Liver (tissue), 9 donors: ENCODE results near the gene CFAP53. TPM values are rescaled to one million over a fixed set of nuclear protein-coding genes. Genes with fewer than 3 reads are reported as not detected.
A peak's percentile ranks its signal among the peaks of the same experiment; 100 is the strongest.

Source experiments
- DNase-seq: peaks from one replicate; pipeline ENCODE4 v3.0.0-alpha.2; 2017; ENCODE audit warnings: low spot score
- H3K27ac ChIP-seq, 2 donors: one replicate each; pipeline ENCODE4 v1.7.0; 2013; ENCODE audit warnings: inconsistent platforms in 2 of 2, low read length in 2 of 2, control low read depth in 1 of 2, low read depth in 1 of 2, mild to moderate bottlenecking in 1 of 2
- H3K27me3 ChIP-seq, 4 donors: one replicate each; pipeline versions ENCODE4 v1.6.1 to v1.7.0; 2013; ENCODE audit warnings: low read length in 3 of 4, inconsistent platforms in 1 of 4, mild to moderate bottlenecking in 1 of 4, moderate library complexity in 1 of 4; ENCODE audit not compliant: control insufficient read depth in 4 of 4, insufficient read depth in 4 of 4
- H3K36me3 ChIP-seq, 4 donors: one replicate each; pipeline versions ENCODE4 v1.6.1 to v1.7.0; 2013; ENCODE audit warnings: low read length in 3 of 4, mild to moderate bottlenecking in 3 of 4, low read depth in 1 of 4, moderate library complexity in 1 of 4; ENCODE audit not compliant: control insufficient read depth in 4 of 4, insufficient read depth in 3 of 4
- H3K4me1 ChIP-seq, 4 donors: one replicate each; pipeline versions ENCODE4 v1.6.1 to v1.7.0; 2013; ENCODE audit warnings: low read length in 3 of 4, mild to moderate bottlenecking in 3 of 4, moderate library complexity in 1 of 4; ENCODE audit not compliant: control insufficient read depth in 4 of 4, insufficient read depth in 4 of 4
- H3K4me3 ChIP-seq, 3 donors: one replicate each; pipeline versions ENCODE4 v1.6.1 to v1.7.0; 2013; ENCODE audit warnings: low read length in 3 of 3, control low read depth in 1 of 3, low read depth in 1 of 3, mild to moderate bottlenecking in 1 of 3
- H3K9ac ChIP-seq, 2 donors: one replicate each; pipeline ENCODE4 v1.7.0; 2013; ENCODE audit warnings: low read length in 2 of 2, mild to moderate bottlenecking in 2 of 2, moderate library complexity in 2 of 2, control low read depth in 1 of 2, low read depth in 1 of 2
- H3K9me3 ChIP-seq, 4 donors: one replicate each; pipeline versions ENCODE4 v1.6.1 to v1.7.0; 2013; ENCODE audit warnings: low read length in 3 of 4; ENCODE audit not compliant: control insufficient read depth in 4 of 4
- EGR1 ChIP-seq, 2 donors: IDR thresholded peaks; 2 replicates each; pipeline ENCODE4 v1.6.1; 2016 to 2018; ENCODE audit warnings: antibody characterized with exemption in 2 of 2, low read depth in 2 of 2
- FOXA1 ChIP-seq: IDR thresholded peaks from 2 replicates; pipeline ENCODE4 v1.6.1; 2016; ENCODE audit warnings: antibody characterized with exemption
- FOXA2 ChIP-seq: IDR thresholded peaks from 2 replicates; pipeline ENCODE4 v1.6.1; 2016; ENCODE audit warnings: antibody characterized with exemption
- GABPA ChIP-seq, 2 donors: IDR thresholded peaks in 1 of 2; conservative IDR thresholded peaks in 1 of 2; 2 replicates each; pipeline ENCODE4 v1.6.1; 2016; ENCODE audit warnings: antibody characterized with exemption in 2 of 2, mild to moderate bottlenecking in 1 of 2, moderate library complexity in 1 of 2
- HNF4A ChIP-seq, 2 donors: conservative IDR thresholded peaks; 2 replicates each; pipeline ENCODE4 v1.6.1; 2016; ENCODE audit warnings: antibody characterized with exemption in 2 of 2, mild to moderate bottlenecking in 2 of 2
- HNF4G ChIP-seq: IDR thresholded peaks from 2 replicates; pipeline ENCODE4 v1.6.1; 2016; ENCODE audit warnings: antibody characterized with exemption
- JUND ChIP-seq, 2 donors: IDR thresholded peaks; 2 replicates each; pipeline ENCODE4 v1.6.1; 2016; ENCODE audit warnings: antibody characterized with exemption in 2 of 2
- NR2F2 ChIP-seq: IDR thresholded peaks from 2 replicates; pipeline ENCODE4 v1.6.1; 2016; ENCODE audit warnings: antibody characterized with exemption
- RAD21 ChIP-seq, 2 donors: IDR thresholded peaks; 2 replicates each; pipeline ENCODE4 v1.6.1; 2016; ENCODE audit warnings: antibody characterized with exemption in 2 of 2, mild to moderate bottlenecking in 2 of 2
- RXRA ChIP-seq, 2 donors: IDR thresholded peaks; 2 replicates each; pipeline ENCODE4 v1.6.1; 2017 to 2018; ENCODE audit warnings: antibody characterized with exemption in 2 of 2, mild to moderate bottlenecking in 1 of 2
- SP1 ChIP-seq: IDR thresholded peaks from 2 replicates; pipeline ENCODE4 v1.6.1; 2018; ENCODE audit warnings: antibody characterized with exemption, mild to moderate bottlenecking
- TAF1 ChIP-seq: conservative IDR thresholded peaks from 2 replicates; pipeline ENCODE4 v1.6.1; 2016; ENCODE audit warnings: antibody characterized with exemption, mild to moderate bottlenecking
- YY1 ChIP-seq: IDR thresholded peaks from 2 replicates; pipeline ENCODE4 v1.6.1; 2016; ENCODE audit warnings: antibody characterized with exemption, mild to moderate bottlenecking
- WGBS: extraction: QIAGEN DNeasy Blood & Tissue Kit; methylation state at CpG from one replicate; pipeline ENCODE4 v1.1.7; 2013; 5-methylcytosine and 5-hydroxymethylcytosine counted together
- polyA plus RNA-seq, 2 donors: library from polyadenylated mRNA; stranded (reverse) in 1 of 2; unstranded in 1 of 2; fragments of 200-250 nt in 1 of 2; fragments of >200 nt in 1 of 2; fragmentation: Nextera tagmentation in 1 of 2; extraction: Ambion mirVana in 1 of 2; gene quantifications; one replicate each; pipeline versions ENCODE4 v1.2.1 to v1.2.3, GENCODE V29; 2013 to 2015
- total RNA-seq, 2 donors: library from RNA; depleted of rRNA; stranded (reverse); fragments of >200 nt; gene quantifications; one replicate each; pipeline ENCODE4 v1.2.3, GENCODE V29; 2014
- TF ChIP-seq, protein P1 (sequence below): IDR thresholded peaks from 2 replicates; pipeline ENCODE4 v1.6.1; 2016; ENCODE audit warnings: antibody characterized with exemption, mild to moderate bottlenecking
- TF ChIP-seq, protein P2 (sequence below): IDR thresholded peaks from 2 replicates; pipeline ENCODE4 v1.6.1; 2016; ENCODE audit warnings: antibody characterized with exemption
- TF ChIP-seq, protein P3 (sequence below): IDR thresholded peaks from 2 replicates; pipeline ENCODE4 v1.6.1; 2016; ENCODE audit warnings: antibody characterized with exemption
- TF ChIP-seq, protein P4 (sequence below): fragments of 150-350 bp; IDR thresholded peaks from 2 replicates; pipeline ENCODE4 v1.5.1; 2017; ENCODE audit warnings: improper control_type of control experiment, low read depth, low read length; ENCODE audit not compliant: missing input control
- TF ChIP-seq, protein P5 (sequence below): IDR thresholded peaks from 2 replicates; pipeline ENCODE4 v1.6.1; 2016; ENCODE audit warnings: antibody characterized with exemption
- donor health status: healthy.
- donor health status: healthy.
- donor health status: healthy.
- donor health status: healthy.
- donor health status: healthy.

CFAP53 gene
- total and polyA plus RNA-seq, 4 donors = 0.05 to 0.14 (median 0.09) TPM

DNA sequence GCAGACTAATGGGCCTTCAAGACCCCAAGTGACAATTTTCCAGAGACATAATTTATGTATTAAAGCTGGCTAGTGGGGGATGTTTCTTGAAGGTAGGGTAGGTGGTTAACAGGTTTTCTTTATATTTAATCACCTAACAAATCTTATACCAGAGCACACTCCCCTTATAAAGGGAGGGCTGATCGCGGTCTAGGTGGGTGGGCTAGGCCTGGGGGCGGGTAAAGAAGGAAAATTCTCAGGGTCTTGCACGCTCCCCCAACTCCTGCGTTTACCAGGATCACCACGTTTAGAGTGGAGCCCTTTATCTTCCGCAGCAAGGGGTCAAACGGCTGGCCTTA is 41.1 kb upstream of the CFAP53 start:
- Histone ChIP-seq H3K9ac (no peak overlapping the region), H3K9me3 (no peaks in the 10 kb centered on the region), H3K4me3 (peak overlapping the region; percentile 46 to 63 (median 52)), H3K27ac (peak overlapping the region; percentile 62 to 65), H3K27me3 (no peaks in the 10 kb centered on the region), H3K4me1 (peaks cover 0 to 20% (median 5%) of the 10 kb centered on the region in 4 donors), H3K36me3 (no peaks in the 10 kb centered on the region)
- TF ChIP-seq, protein P1, sequence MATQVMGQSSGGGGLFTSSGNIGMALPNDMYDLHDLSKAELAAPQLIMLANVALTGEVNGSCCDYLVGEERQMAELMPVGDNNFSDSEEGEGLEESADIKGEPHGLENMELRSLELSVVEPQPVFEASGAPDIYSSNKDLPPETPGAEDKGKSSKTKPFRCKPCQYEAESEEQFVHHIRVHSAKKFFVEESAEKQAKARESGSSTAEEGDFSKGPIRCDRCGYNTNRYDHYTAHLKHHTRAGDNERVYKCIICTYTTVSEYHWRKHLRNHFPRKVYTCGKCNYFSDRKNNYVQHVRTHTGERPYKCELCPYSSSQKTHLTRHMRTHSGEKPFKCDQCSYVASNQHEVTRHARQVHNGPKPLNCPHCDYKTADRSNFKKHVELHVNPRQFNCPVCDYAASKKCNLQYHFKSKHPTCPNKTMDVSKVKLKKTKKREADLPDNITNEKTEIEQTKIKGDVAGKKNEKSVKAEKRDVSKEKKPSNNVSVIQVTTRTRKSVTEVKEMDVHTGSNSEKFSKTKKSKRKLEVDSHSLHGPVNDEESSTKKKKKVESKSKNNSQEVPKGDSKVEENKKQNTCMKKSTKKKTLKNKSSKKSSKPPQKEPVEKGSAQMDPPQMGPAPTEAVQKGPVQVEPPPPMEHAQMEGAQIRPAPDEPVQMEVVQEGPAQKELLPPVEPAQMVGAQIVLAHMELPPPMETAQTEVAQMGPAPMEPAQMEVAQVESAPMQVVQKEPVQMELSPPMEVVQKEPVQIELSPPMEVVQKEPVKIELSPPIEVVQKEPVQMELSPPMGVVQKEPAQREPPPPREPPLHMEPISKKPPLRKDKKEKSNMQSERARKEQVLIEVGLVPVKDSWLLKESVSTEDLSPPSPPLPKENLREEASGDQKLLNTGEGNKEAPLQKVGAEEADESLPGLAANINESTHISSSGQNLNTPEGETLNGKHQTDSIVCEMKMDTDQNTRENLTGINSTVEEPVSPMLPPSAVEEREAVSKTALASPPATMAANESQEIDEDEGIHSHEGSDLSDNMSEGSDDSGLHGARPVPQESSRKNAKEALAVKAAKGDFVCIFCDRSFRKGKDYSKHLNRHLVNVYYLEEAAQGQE = no peak
- TF ChIP-seq FOXA2 (no peak), RAD21 (IDR thresholded peaks at IDR 0.05) (no peak), NR2F2 (no peak), SP1 (no peak), HNF4A (conservative IDR thresholded peaks at IDR 0.05) (no peak), YY1 (no peak), HNF4G (no peak), GABPA (IDR thresholded peaks at IDR 0.05 in 1 of 2, conservative IDR thresholded peaks at IDR 0.05 in 1 of 2) (no peak), EGR1 (IDR thresholded peaks at IDR 0.05; ENCODE audit: low read depth in 2 of 2) (no peak), JUND (IDR thresholded peaks at IDR 0.05) (no peak), FOXA1 (no peak), RXRA (IDR thresholded peaks at IDR 0.05) (no peak), TAF1 (no peak)
- TF ChIP-seq, protein P2, sequence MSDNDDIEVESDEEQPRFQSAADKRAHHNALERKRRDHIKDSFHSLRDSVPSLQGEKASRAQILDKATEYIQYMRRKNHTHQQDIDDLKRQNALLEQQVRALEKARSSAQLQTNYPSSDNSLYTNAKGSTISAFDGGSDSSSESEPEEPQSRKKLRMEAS = no peak
- TF ChIP-seq, protein P3, sequence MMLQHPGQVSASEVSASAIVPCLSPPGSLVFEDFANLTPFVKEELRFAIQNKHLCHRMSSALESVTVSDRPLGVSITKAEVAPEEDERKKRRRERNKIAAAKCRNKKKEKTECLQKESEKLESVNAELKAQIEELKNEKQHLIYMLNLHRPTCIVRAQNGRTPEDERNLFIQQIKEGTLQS = no peak
- TF ChIP-seq, protein P4, sequence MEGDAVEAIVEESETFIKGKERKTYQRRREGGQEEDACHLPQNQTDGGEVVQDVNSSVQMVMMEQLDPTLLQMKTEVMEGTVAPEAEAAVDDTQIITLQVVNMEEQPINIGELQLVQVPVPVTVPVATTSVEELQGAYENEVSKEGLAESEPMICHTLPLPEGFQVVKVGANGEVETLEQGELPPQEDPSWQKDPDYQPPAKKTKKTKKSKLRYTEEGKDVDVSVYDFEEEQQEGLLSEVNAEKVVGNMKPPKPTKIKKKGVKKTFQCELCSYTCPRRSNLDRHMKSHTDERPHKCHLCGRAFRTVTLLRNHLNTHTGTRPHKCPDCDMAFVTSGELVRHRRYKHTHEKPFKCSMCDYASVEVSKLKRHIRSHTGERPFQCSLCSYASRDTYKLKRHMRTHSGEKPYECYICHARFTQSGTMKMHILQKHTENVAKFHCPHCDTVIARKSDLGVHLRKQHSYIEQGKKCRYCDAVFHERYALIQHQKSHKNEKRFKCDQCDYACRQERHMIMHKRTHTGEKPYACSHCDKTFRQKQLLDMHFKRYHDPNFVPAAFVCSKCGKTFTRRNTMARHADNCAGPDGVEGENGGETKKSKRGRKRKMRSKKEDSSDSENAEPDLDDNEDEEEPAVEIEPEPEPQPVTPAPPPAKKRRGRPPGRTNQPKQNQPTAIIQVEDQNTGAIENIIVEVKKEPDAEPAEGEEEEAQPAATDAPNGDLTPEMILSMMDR = no peak
- TF ChIP-seq, protein P5, sequence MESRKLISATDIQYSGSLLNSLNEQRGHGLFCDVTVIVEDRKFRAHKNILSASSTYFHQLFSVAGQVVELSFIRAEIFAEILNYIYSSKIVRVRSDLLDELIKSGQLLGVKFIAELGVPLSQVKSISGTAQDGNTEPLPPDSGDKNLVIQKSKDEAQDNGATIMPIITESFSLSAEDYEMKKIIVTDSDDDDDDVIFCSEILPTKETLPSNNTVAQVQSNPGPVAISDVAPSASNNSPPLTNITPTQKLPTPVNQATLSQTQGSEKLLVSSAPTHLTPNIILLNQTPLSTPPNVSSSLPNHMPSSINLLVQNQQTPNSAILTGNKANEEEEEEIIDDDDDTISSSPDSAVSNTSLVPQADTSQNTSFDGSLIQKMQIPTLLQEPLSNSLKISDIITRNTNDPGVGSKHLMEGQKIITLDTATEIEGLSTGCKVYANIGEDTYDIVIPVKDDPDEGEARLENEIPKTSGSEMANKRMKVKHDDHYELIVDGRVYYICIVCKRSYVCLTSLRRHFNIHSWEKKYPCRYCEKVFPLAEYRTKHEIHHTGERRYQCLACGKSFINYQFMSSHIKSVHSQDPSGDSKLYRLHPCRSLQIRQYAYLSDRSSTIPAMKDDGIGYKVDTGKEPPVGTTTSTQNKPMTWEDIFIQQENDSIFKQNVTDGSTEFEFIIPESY = no peak
- WGBS = 5% methylated on average over 8 of the region's 8 CpGs
- no peak for DNase-seq
